ENCODE measurements around the gene PLEKHA8.

Gene PLEKHA8

GRCh38 chr7:30020535-30020934, 7.7 kb upstream of the PLEKHA8 start:
- DNase-seq (ENCODE audit: low spot score), result no peak
- Histone ChIP-seq H3K27ac (no peak overlapping the region), H3K4me3 (no peak overlapping the region)
- no peak for TF ChIP-seq CTCF (IDR thresholded peaks at IDR 0.05)

- H3K4me3 ChIP-seq, result no peak overlapping the region
- TF ChIP-seq CTCF (IDR thresholded peaks at IDR 0.05), result no peak
Observed at GRCh38 chr7:30022991-30023390, 5.2 kb upstream of the PLEKHA8 start.

GRCh38 chr7:30023524-30023923, 4.7 kb upstream of the PLEKHA8 start:
- TF ChIP-seq CTCF (IDR thresholded peaks at IDR 0.05), result no peak
- no peak for DNase-seq (ENCODE audit: low spot score)
- Histone ChIP-seq H3K4me3 (no peak overlapping the region), H3K27ac (no peak overlapping the region)

More at GRCh38 chr7:30022991-30023390, 5.2 kb upstream of the PLEKHA8 start:
- no peak for DNase-seq (ENCODE audit: low spot score)
- no peak overlapping the region for H3K27ac ChIP-seq

- H3K27ac ChIP-seq, result peak within 1 kb of the TSS; percentile 88 to 90
- no peak for TF ChIP-seq CTCF (IDR thresholded peaks at IDR 0.05)
- DNase-seq (ENCODE audit: low spot score), result peak; percentile 98
Observed at GRCh38 chr7:30026229-30027064, 1.8 kb upstream of the PLEKHA8 start, which contains the start of gene FKBP14. FKBP14 (minus strand) TSS chr7:30026702; CDS start chr7:30026508, 194 bp downstream.

GRCh38 chr7:30027065-30027456, 1.2 kb upstream of the PLEKHA8 start:
- H3K4me3 ChIP-seq, result peak overlapping the region; percentile 90
- no peak for DNase-seq (ENCODE audit: low spot score)
- H3K27ac ChIP-seq, result peak overlapping the region; percentile 88
- no peak for TF ChIP-seq CTCF (IDR thresholded peaks at IDR 0.05)

More at GRCh38 chr7:30026229-30027064, 1.8 kb upstream of the PLEKHA8 start, which contains the start of gene FKBP14:
- peak within 1 kb of the TSS; percentile 90 for H3K4me3 ChIP-seq

GRCh38 chr7:30027740-30028215, 434 bp upstream of the PLEKHA8 start:
- TF ChIP-seq CTCF (IDR thresholded peaks at IDR 0.05), result no peak
- Histone ChIP-seq H3K4me3 (peak overlapping the region; percentile 90), H3K27ac (peak overlapping the region; percentile 88 to 90)
- no peak for DNase-seq (ENCODE audit: low spot score)
